WTC11 (cell line): ENCODE results near the gene KLK13.

Source experiments
- CTCF ChIP-seq: fragments of 200-600 bp; IDR thresholded peaks from 2 replicates; pipeline ENCODE4 v1.8.0; 2022; ENCODE audit warnings: antibody characterized with exemption
- E2F4 ChIP-seq: sonication (generic); formaldehyde crosslinking; IDR thresholded peaks from 2 replicates; pipeline ENCODE4 v1.8.1; 2022; ENCODE audit warnings: low read depth, mild to moderate bottlenecking, moderate library complexity, missing genetic modification reagents, borderline replicate concordance
- MLX ChIP-seq: sonication (generic); formaldehyde crosslinking; IDR thresholded peaks from 2 replicates; pipeline ENCODE4 v1.8.1; 2023; ENCODE audit warnings: mild to moderate bottlenecking, missing genetic modification reagents, moderate library complexity
- RELA ChIP-seq: sonication (generic); formaldehyde crosslinking; IDR thresholded peaks from 2 replicates; pipeline ENCODE4 v1.8.1; 2022; ENCODE audit warnings: missing genetic modification reagents, mild to moderate bottlenecking, borderline replicate concordance
- STAT6 ChIP-seq: sonication (generic); formaldehyde crosslinking; conservative IDR thresholded peaks from 2 replicates; pipeline ENCODE4 v1.8.1; 2023; ENCODE audit warnings: mild to moderate bottlenecking, low read depth, missing genetic modification reagents, moderate library complexity
- USF1 ChIP-seq: sonication (generic); formaldehyde crosslinking; IDR thresholded peaks from 2 replicates; pipeline ENCODE4 v1.8.0; 2022; ENCODE audit warnings: mild to moderate bottlenecking, missing genetic modification reagents

GRCh38 chr19:51059715-51060114 lies 5.2 kb downstream of the KLK13 start:
- TF ChIP-seq CTCF, result no peak
- no peak for TF ChIP-seq RELA
- TF ChIP-seq USF1, result no peak
- TF ChIP-seq STAT6 (CRISPR knock-in tag), result no peak
- no peak for TF ChIP-seq MLX (CRISPR knock-in tag)
- TF ChIP-seq E2F4 (CRISPR knock-in tag), result no peak
